Right atrium auricular region (tissue), 2 donors: Measurements from ENCODE around the gene PTPRN2. TPM values are rescaled to one million over a fixed set of nuclear protein-coding genes. Genes with fewer than 3 reads are reported as not detected.

ENCODE experiments used
- DNase-seq: peaks from one replicate; pipeline ENCODE4 v3.0.0-alpha.2; 2019; ENCODE audit warnings: low spot score
- H3K27ac ChIP-seq, 2 donors: fragments of 200-600 bp; sonication (generic); 1 replicate in 1 of 2; 2 replicates in 1 of 2; pipeline ENCODE4 v1.5.1; 2016 to 2019
- H3K27me3 ChIP-seq, 2 donors: fragments of 200-600 bp; sonication (generic); one replicate each; pipeline versions ENCODE4 v1.5.1 to v1.6.0; 2017 to 2019
- H3K36me3 ChIP-seq: fragments of 200-600 bp; sonication (generic); one replicate; pipeline ENCODE4 v1.5.1; 2016
- H3K4me1 ChIP-seq, 2 donors: fragments of 200-600 bp; sonication (generic); one replicate each; pipeline versions ENCODE4 v1.5.1 to v1.6.0; 2017 to 2019
- H3K4me3 ChIP-seq, 2 donors: fragments of 200-600 bp; sonication (generic); 1 replicate in 1 of 2; 2 replicates in 1 of 2; pipeline ENCODE4 v1.5.1; 2017 to 2019; ENCODE audit warnings: mild to moderate bottlenecking in 1 of 2, moderate library complexity in 1 of 2
- H3K9me3 ChIP-seq, 2 donors: fragments of 200-600 bp; sonication (generic); one replicate each; pipeline ENCODE4 v1.5.1; 2019
- total RNA-seq, 2 donors: library from RNA; depleted of rRNA; stranded (reverse); fragments of >200 nt; gene quantifications; one replicate each; pipeline ENCODE4 v1.1.0, GENCODE V29; 2016
- TF ChIP-seq, protein P1 (sequence below), 2 donors: fragments of 200-600 bp; sonication (generic); IDR thresholded peaks; one replicate each; pipeline ENCODE4 v1.5.1; 2019; ENCODE audit warnings: antibody characterized with exemption in 2 of 2

The PTPRN2 gene
- total RNA-seq, 2 donors from 2014 or later: 2.6 to 2.7 TPM

DNA sequence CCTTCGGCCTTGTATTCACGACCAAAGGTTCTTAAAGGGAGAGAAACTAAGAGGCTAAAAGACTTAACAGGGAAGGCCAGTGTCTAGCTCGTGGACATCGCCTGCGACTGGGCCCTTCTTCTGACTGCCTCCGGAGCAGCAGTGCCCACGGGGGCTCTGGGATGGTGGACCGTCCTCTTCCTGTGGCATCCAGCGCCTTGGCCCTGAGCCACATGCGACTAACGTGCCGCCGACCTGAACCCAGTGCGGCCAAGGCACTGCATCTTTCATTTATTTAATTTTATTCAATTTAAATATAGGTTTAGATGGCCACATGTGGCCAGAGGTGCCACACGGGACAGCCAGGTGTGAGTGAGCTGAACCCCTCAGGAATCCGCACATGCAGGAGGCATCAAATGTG, 451.7 kb downstream of the PTPRN2 start:
- no peak for DNase-seq
- no peaks in the 10 kb centered on the region for H3K4me1 ChIP-seq
- H3K4me3 ChIP-seq: no peak overlapping the region
- no peaks in the 10 kb centered on the region for H3K27me3 ChIP-seq
- H3K9me3 ChIP-seq: no peaks in the 10 kb centered on the region
- no peak overlapping the region for H3K27ac ChIP-seq
- TF ChIP-seq, protein P1, sequence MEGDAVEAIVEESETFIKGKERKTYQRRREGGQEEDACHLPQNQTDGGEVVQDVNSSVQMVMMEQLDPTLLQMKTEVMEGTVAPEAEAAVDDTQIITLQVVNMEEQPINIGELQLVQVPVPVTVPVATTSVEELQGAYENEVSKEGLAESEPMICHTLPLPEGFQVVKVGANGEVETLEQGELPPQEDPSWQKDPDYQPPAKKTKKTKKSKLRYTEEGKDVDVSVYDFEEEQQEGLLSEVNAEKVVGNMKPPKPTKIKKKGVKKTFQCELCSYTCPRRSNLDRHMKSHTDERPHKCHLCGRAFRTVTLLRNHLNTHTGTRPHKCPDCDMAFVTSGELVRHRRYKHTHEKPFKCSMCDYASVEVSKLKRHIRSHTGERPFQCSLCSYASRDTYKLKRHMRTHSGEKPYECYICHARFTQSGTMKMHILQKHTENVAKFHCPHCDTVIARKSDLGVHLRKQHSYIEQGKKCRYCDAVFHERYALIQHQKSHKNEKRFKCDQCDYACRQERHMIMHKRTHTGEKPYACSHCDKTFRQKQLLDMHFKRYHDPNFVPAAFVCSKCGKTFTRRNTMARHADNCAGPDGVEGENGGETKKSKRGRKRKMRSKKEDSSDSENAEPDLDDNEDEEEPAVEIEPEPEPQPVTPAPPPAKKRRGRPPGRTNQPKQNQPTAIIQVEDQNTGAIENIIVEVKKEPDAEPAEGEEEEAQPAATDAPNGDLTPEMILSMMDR (IDR thresholded peaks at IDR 0.05): no peak
- H3K36me3 ChIP-seq: no peaks in the 10 kb centered on the region

DNA sequence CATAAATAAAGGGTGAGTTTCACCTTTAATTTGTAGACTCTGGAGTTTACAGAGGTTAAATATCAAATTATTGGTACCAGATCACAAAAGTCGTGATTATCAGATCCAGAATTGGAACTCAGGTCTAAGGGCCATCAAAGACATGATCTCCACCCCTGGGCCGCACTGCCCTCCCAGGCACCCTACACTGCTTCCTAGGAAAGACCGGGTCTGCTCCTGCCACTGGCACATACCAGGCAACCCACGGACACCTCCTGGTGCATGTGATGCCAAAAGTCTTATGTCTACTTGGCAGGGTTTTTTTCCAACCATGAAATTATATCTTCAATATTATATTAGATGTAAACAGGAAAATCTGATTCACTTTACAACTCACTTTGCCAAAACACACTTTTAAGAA, 452.8 kb downstream of the PTPRN2 start:
- Histone ChIP-seq H3K9me3 (no peaks in the 10 kb centered on the region), H3K4me3 (no peak overlapping the region), H3K4me1 (no peaks in the 10 kb centered on the region), H3K36me3 (no peaks in the 10 kb centered on the region), H3K27ac (no peak overlapping the region), H3K27me3 (no peaks in the 10 kb centered on the region)
- TF ChIP-seq, protein P1 (IDR thresholded peaks at IDR 0.05): no peak
- no peak for DNase-seq

DNA sequence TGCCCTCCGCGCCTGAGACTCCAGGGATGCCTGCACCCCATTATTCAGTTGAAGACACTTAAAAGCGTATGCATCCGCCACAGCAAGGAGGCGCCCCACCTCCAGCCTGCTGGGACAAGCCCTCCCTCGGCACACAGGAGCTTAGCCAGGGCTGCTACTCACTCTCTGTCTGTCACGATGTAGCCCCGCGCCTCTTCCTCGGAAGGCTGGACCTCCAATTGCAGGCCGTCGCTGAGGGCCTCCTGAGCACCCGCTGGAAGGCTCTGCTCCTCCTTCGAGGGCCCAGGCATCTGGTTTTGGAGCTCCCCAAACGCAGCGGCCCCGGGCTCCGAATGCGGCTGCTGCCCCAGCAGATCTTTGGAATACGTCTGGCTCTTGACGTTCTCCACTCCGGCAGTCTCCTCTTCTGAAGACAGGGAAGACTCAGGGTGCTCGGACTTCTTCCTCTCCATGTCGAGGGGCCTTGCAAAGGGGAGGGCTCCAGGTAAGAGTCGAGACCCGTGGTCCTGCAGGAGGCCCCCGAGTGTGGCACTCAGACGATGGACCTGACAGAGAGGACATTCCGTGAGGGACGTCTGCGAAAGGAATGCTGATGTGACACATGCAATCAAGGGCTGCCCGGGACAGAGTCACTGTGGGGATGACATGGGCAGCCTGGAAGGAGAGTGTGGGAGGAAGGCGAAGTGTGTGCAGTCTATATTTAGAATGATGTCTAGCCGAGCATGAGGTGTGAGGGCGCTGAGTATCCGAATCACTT, 453.9 kb downstream of the PTPRN2 start:
- no peaks in the 10 kb centered on the region for H3K9me3 ChIP-seq
- DNase-seq: no peak
- no peak overlapping the region for H3K27ac ChIP-seq
- no peak overlapping the region for H3K4me3 ChIP-seq
- TF ChIP-seq, protein P1 (IDR thresholded peaks at IDR 0.05): no peak
- H3K36me3 ChIP-seq: no peaks in the 10 kb centered on the region
- no peaks in the 10 kb centered on the region for H3K4me1 ChIP-seq
- no peaks in the 10 kb centered on the region for H3K27me3 ChIP-seq

DNA sequence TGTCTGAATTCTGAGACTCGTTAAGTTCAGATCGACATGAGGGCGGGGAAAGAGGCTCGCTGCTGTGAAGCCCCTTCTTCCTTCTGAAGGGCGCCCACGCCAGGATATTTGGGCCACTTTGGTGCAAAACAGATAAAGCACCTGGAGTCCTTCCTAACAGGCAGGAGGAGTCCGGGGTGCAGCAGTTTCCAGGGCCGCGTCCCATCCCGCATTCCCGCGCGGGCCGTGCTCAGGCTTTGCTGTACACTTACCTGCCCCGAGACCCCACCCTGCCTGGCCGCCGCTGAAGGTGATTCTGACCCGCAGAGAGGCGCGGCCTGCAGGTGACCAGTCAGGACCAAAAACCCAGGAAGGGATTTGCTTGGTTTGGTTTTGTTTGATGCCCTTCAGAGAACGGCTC, 454.6 kb downstream of the PTPRN2 start:
- H3K27ac ChIP-seq: no peak overlapping the region
- DNase-seq: no peak
- H3K27me3 ChIP-seq: no peaks in the 10 kb centered on the region
- no peaks in the 10 kb centered on the region for H3K36me3 ChIP-seq
- TF ChIP-seq, protein P1 (IDR thresholded peaks at IDR 0.05): no peak
- no peak overlapping the region for H3K4me3 ChIP-seq
- no peaks in the 10 kb centered on the region for H3K9me3 ChIP-seq
- no peaks in the 10 kb centered on the region for H3K4me1 ChIP-seq

DNA sequence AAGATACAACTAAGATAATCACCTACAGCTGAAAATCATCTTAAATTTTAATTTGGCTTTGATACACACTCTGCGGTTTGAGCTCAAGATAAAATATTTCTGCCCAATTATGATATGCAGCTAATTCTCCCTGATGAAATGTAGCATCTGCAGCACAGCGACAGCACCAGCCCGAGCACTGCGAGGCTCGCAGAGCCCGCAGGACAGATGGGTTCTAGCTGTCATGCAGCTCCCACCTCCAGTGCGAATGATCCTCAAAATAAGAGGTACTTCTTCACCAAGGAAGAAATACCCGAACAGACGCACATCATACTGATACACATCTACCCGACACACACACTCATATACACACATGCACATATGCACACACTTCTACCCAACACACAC, 457.6 kb downstream of the PTPRN2 start:
- Histone ChIP-seq H3K4me3 (no peak overlapping the region), H3K4me1 (no peaks in the 10 kb centered on the region), H3K27ac (no peak overlapping the region), H3K36me3 (no peaks in the 10 kb centered on the region), H3K27me3 (no peaks in the 10 kb centered on the region), H3K9me3 (no peaks in the 10 kb centered on the region)
- TF ChIP-seq, protein P1 (IDR thresholded peaks at IDR 0.05): no peak
- no peak for DNase-seq
